HT1080 (cell line): ENCODE measurements around the gene FBXW7. TPM values are rescaled to one million over a fixed set of nuclear protein-coding genes. Genes with fewer than 3 reads are reported as not detected.

ENCODE experiments used
- DNase-seq: peaks from one replicate; pipeline ENCODE4 v3.0.0-alpha.2; 2015; ENCODE audit warnings: low read depth
- total RNA-seq: library from RNA; depleted of rRNA; stranded (reverse); fragments of >200 nt; shearing (Covaris generic); gene quantifications from 2 replicates; pipeline ENCODE4 v1.2.3, GENCODE V29; 2014

The FBXW7 gene
- total RNA-seq, 1 experiment from 2014 or later = 17.4 TPM

- DNase-seq = no peak
These were observed 104.6 kb downstream of the FBXW7 start for GRCh38 chr4:152431291-152431690.

GRCh38 chr4:152430507-152430906 lies 105.4 kb downstream of the FBXW7 start:
- no peak for DNase-seq

GRCh38 chr4:152427981-152428380 lies 107.9 kb downstream of the FBXW7 start:
- DNase-seq = no peak

GRCh38 chr4:152424977-152425376 lies 110.9 kb downstream of the FBXW7 start:
- no peak for DNase-seq

GRCh38 chr4:152424396-152424795 lies 111.5 kb downstream of the FBXW7 start:
- no peak for DNase-seq

- DNase-seq = no peak
These were observed 113.0 kb downstream of the FBXW7 start for GRCh38 chr4:152422817-152423320.

- no peak for DNase-seq
These were observed 114.3 kb downstream of the FBXW7 start for GRCh38 chr4:152421576-152421975.

GRCh38 chr4:152419809-152420208 lies 116.1 kb downstream of the FBXW7 start:
- DNase-seq = no peak

- no peak for DNase-seq
These were observed 118.2 kb downstream of the FBXW7 start for GRCh38 chr4:152417673-152418072.

- no peak for DNase-seq
These were observed 119.9 kb downstream of the FBXW7 start for GRCh38 chr4:152415980-152416379.

GRCh38 chr4:152408514-152409327 lies 127.2 kb downstream of the FBXW7 start:
- peak; percentile 30 for DNase-seq

- DNase-seq = no peak
These were observed 134.5 kb downstream of the FBXW7 start for GRCh38 chr4:152401424-152401823.

- DNase-seq = no peak
These were observed 136.6 kb downstream of the FBXW7 start for GRCh38 chr4:152399246-152399645.

- no peak for DNase-seq
These were observed 137.8 kb downstream of the FBXW7 start for GRCh38 chr4:152398060-152398459.

- DNase-seq = no peak
These were observed 141.1 kb downstream of the FBXW7 start for GRCh38 chr4:152394791-152395190.

- no peak for DNase-seq
These were observed 143.8 kb downstream of the FBXW7 start for GRCh38 chr4:152392079-152392478.

GRCh38 chr4:152390216-152390615 lies 145.7 kb downstream of the FBXW7 start:
- no peak for DNase-seq

GRCh38 chr4:152389359-152389758 lies 146.5 kb downstream of the FBXW7 start:
- DNase-seq = no peak

- peak; percentile 13 for DNase-seq
These were observed 150.3 kb downstream of the FBXW7 start for GRCh38 chr4:152385551-152385950.

GRCh38 chr4:152382057-152382785 lies 153.7 kb downstream of the FBXW7 start:
- no peak for DNase-seq

GRCh38 chr4:152380919-152381318 lies 155.0 kb downstream of the FBXW7 start:
- no peak for DNase-seq

GRCh38 chr4:152380185-152380584 lies 155.7 kb downstream of the FBXW7 start:
- no peak for DNase-seq
